ENCODE results near the gene RPL18.

The RPL18 gene

GRCh38 chr19:48654299-48655059, 35.5 kb upstream of the RPL18 start:
- Histone ChIP-seq H3K36me3 (ENCODE audit: control insufficient read depth, insufficient read depth, low read length) (no peaks in the 10 kb centered on the region), H3K9ac (ENCODE audit: low read length) (no peak overlapping the region)

GRCh38 chr19:48651683-48652048, 32.7 kb upstream of the RPL18 start:
- no peaks in the 10 kb centered on the region for H3K27me3 ChIP-seq (ENCODE audit: control insufficient read depth, insufficient read depth, low read length)
- no peak overlapping the region for H3K4me3 ChIP-seq (ENCODE audit: low read length)
- H3K9ac ChIP-seq (ENCODE audit: low read length) = no peak overlapping the region
- H3K9me3 ChIP-seq (ENCODE audit: control insufficient read depth, low read length) = no peaks in the 10 kb centered on the region
- no peaks in the 10 kb centered on the region for H3K36me3 ChIP-seq (ENCODE audit: control insufficient read depth, insufficient read depth, low read length)
- no peaks in the 10 kb centered on the region for H3K4me1 ChIP-seq (ENCODE audit: control insufficient read depth, insufficient read depth, low read length)

More at GRCh38 chr19:48654299-48655059, 35.5 kb upstream of the RPL18 start:
- Histone ChIP-seq H3K4me3 (ENCODE audit: low read length) (no peak overlapping the region), H3K9me3 (ENCODE audit: control insufficient read depth, low read length) (no peaks in the 10 kb centered on the region), H3K27me3 (ENCODE audit: control insufficient read depth, insufficient read depth, low read length) (no peaks in the 10 kb centered on the region), H3K4me1 (ENCODE audit: control insufficient read depth, insufficient read depth, low read length) (no peaks in the 10 kb centered on the region)

GRCh38 chr19:48650974-48651682, 32.1 kb upstream of the RPL18 start:
- Histone ChIP-seq H3K4me3 (ENCODE audit: low read length) (no peak overlapping the region), H3K9ac (ENCODE audit: low read length) (no peak overlapping the region), H3K36me3 (ENCODE audit: control insufficient read depth, insufficient read depth, low read length) (no peaks in the 10 kb centered on the region), H3K9me3 (ENCODE audit: control insufficient read depth, low read length) (no peaks in the 10 kb centered on the region), H3K27me3 (ENCODE audit: control insufficient read depth, insufficient read depth, low read length) (no peaks in the 10 kb centered on the region), H3K4me1 (ENCODE audit: control insufficient read depth, insufficient read depth, low read length) (peaks cover 4% of the 10 kb centered on the region)

DNA sequence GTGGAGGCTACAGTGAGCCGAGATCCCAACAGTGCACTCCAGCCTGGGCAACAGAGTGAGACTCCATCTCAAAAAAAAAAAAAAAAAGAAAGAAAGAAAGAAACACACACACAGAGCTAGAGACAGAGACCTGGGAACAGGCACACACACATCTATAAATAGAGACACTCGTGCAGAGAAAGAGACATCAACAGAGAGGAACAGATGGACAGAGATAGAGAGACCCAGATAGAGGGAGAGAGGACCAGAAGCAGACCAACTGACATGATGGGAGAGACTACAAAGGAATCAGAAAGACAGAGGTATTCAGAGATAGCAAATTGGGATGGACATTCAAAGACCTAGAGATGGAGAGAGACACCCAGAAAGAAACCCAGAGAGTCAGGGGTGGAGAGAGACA, 29.2 kb upstream of the RPL18 start:
- Histone ChIP-seq H3K27me3 (ENCODE audit: control insufficient read depth, insufficient read depth, low read length) (no peaks in the 10 kb centered on the region), H3K9ac (ENCODE audit: low read length) (no peak overlapping the region), H3K36me3 (ENCODE audit: control insufficient read depth, insufficient read depth, low read length) (no peaks in the 10 kb centered on the region), H3K4me3 (ENCODE audit: low read length) (no peak overlapping the region), H3K9me3 (ENCODE audit: control insufficient read depth, low read length) (no peaks in the 10 kb centered on the region), H3K4me1 (ENCODE audit: control insufficient read depth, insufficient read depth, low read length) (peaks cover 24% of the 10 kb centered on the region)

GRCh38 chr19:48646722-48647216, 27.8 kb upstream of the RPL18 start:
- H3K9me3 ChIP-seq (ENCODE audit: control insufficient read depth, low read length) = no peaks in the 10 kb centered on the region
- peaks cover 24% of the 10 kb centered on the region for H3K4me1 ChIP-seq (ENCODE audit: control insufficient read depth, insufficient read depth, low read length)
- no peaks in the 10 kb centered on the region for H3K27me3 ChIP-seq (ENCODE audit: control insufficient read depth, insufficient read depth, low read length)
- H3K4me3 ChIP-seq (ENCODE audit: low read length) = peak overlapping the region; percentile 42
- H3K36me3 ChIP-seq (ENCODE audit: control insufficient read depth, insufficient read depth, low read length) = no peaks in the 10 kb centered on the region
- no peak overlapping the region for H3K9ac ChIP-seq (ENCODE audit: low read length)

DNA sequence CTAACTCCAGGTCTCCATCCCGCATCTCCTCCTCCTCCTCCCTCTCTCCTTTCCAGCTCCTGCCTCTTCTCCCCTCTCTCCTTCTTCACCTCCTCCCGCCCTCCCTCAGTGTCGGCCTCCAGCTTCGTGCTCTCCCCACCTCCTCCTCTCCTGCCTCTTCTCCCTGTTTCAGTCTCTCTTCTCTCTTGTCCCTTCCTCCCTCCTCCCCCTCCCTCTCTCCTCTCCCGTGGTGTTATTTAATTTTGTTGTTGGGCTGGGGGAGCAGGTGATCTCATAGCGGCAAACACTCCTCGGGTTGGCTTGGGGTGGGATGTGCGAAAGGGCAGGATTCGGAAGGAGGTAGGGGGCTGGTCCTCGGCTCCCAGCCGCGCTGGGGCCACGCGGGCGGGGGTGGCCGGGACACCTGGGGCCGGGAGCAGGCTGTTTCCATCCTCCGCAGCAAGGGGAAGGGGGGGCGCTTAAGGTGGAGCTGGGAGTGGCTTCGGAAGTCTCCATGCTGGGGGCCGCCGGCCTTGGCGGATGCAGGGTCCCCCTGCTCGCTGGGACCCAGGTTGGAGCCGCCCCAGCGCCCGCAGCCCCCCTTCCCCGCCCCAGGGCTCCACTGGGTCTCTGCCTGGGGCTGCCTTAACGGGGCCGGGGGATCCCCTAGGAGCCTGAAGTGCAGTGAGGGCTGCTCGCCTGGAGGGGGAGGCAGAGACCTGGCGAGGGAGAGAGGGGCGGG, 27.2 kb upstream of the RPL18 start, which contains the start of gene CA11:
Gene CA11 (minus strand): TSS at position 187 of the 721 bp plus-strand sequence. CDS start 555 bp downstream, outside the sequence.
- peak within 1 kb of the TSS; percentile 71 for H3K9ac ChIP-seq (ENCODE audit: low read length)
- no peaks in the 10 kb centered on the region for H3K27me3 ChIP-seq (ENCODE audit: control insufficient read depth, insufficient read depth, low read length)
- H3K9me3 ChIP-seq (ENCODE audit: control insufficient read depth, low read length) = no peaks in the 10 kb centered on the region
- peaks cover 24% of the 10 kb centered on the region for H3K4me1 ChIP-seq (ENCODE audit: control insufficient read depth, insufficient read depth, low read length)
- no peaks in the 10 kb centered on the region for H3K36me3 ChIP-seq (ENCODE audit: control insufficient read depth, insufficient read depth, low read length)
- H3K4me3 ChIP-seq (ENCODE audit: low read length) = peak within 1 kb of the TSS; percentile 74

GRCh38 chr19:48645620-48646000, 26.6 kb upstream of the RPL18 start:
- peak overlapping the region; percentile 74 for H3K4me3 ChIP-seq (ENCODE audit: low read length)

DNA sequence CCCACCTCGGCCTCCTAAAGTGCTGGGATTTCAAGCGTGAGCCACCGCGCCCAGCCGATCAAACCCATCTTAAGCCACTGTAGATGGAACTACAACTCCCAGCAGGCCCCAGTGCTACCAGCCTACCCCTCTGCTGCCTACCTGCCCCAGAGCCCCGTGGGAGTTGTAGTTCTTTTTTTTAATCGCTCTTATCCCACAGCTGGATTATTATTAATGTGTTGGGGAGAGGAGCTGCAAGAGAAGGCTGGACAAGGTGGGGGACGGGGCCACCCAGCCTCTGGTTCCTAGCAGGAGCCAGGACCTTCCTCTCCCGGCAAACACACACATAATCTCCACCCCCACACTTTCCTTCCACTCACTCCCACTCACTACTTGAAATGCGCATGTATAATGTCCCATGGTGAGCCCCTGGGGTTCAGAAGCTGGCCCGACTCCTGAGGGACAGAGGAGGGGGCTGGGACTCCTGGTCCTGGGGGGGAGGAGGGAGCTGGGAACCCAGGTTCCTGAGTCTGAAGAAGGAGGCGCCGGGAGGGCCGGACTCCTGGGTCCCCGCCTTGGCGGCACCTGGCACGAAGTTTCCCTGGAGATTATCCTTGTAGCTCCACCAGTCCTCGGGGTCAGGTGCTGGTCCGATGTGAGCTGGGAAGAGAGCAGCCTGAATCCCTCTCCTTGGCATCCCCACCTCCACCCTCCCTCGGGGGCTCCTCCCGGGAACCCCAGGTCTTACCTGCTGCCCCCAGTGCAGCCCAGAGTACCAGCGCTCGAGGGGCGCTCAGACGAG, 26.1 kb upstream of the RPL18 start:
- Histone ChIP-seq H3K4me3 (ENCODE audit: low read length) (peak overlapping the region; percentile 74), H3K9me3 (ENCODE audit: control insufficient read depth, low read length) (no peaks in the 10 kb centered on the region), H3K36me3 (ENCODE audit: control insufficient read depth, insufficient read depth, low read length) (no peaks in the 10 kb centered on the region), H3K4me1 (ENCODE audit: control insufficient read depth, insufficient read depth, low read length) (peaks cover 24% of the 10 kb centered on the region), H3K9ac (ENCODE audit: low read length) (peak overlapping the region; percentile 71), H3K27me3 (ENCODE audit: control insufficient read depth, insufficient read depth, low read length) (no peaks in the 10 kb centered on the region)

More at GRCh38 chr19:48645620-48646000, 26.6 kb upstream of the RPL18 start:
- peak overlapping the region; percentile 71 for H3K9ac ChIP-seq (ENCODE audit: low read length)
- no peaks in the 10 kb centered on the region for H3K9me3 ChIP-seq (ENCODE audit: control insufficient read depth, low read length)
- peaks cover 24% of the 10 kb centered on the region for H3K4me1 ChIP-seq (ENCODE audit: control insufficient read depth, insufficient read depth, low read length)
- no peaks in the 10 kb centered on the region for H3K27me3 ChIP-seq (ENCODE audit: control insufficient read depth, insufficient read depth, low read length)
- no peaks in the 10 kb centered on the region for H3K36me3 ChIP-seq (ENCODE audit: control insufficient read depth, insufficient read depth, low read length)

DNA sequence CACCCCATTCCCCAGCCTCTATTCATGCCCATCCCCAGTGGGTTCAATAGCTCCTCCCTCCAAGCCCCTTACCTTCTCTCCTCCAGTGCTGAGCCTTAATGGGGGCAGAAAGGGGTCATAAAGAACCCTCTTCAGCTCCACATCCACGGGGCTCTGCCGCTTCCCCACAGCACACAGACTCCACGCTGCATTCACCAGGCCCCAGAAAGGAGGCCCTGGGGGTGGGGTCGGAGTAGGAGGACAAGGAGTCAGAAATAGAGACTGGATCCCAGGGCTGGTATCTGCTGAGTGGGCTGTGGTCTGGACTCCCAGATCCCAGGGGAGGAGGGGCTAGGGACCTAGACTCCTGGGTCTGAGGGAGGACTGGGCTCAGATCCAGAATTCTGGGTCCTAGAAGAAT, 25.4 kb upstream of the RPL18 start:
- Histone ChIP-seq H3K9me3 (ENCODE audit: control insufficient read depth, low read length) (no peaks in the 10 kb centered on the region), H3K4me1 (ENCODE audit: control insufficient read depth, insufficient read depth, low read length) (peaks cover 30% of the 10 kb centered on the region), H3K4me3 (ENCODE audit: low read length) (peak overlapping the region; percentile 74), H3K36me3 (ENCODE audit: control insufficient read depth, insufficient read depth, low read length) (no peaks in the 10 kb centered on the region), H3K27me3 (ENCODE audit: control insufficient read depth, insufficient read depth, low read length) (no peaks in the 10 kb centered on the region), H3K9ac (ENCODE audit: low read length) (peak overlapping the region; percentile 71)

DNA sequence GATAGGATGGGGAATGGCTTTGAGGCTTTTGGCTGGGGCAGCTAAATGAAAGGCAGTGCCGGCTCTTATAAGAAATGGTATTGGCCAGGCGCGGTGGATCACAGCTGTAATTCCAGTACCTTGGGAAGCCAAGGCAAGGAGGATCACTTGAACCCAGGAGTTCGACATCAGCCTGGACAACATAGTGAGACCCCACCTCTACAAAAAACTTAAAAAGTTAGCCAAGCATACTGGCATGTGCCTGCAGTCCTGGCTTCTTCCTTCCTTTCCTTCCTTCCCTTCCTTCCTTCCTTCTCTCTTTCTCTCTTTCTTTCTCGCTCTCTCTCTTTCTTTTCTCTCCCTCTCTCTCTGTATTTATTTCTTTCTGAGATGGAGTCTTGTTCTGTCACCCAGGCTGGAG, 23.9 kb upstream of the RPL18 start:
- H3K9me3 ChIP-seq (ENCODE audit: control insufficient read depth, low read length) = no peaks in the 10 kb centered on the region
- peaks cover 40% of the 10 kb centered on the region for H3K4me1 ChIP-seq (ENCODE audit: control insufficient read depth, insufficient read depth, low read length)
- H3K9ac ChIP-seq (ENCODE audit: low read length) = no peak overlapping the region
- no peaks in the 10 kb centered on the region for H3K36me3 ChIP-seq (ENCODE audit: control insufficient read depth, insufficient read depth, low read length)
- no peak overlapping the region for H3K4me3 ChIP-seq (ENCODE audit: low read length)
- H3K27me3 ChIP-seq (ENCODE audit: control insufficient read depth, insufficient read depth, low read length) = no peaks in the 10 kb centered on the region

DNA sequence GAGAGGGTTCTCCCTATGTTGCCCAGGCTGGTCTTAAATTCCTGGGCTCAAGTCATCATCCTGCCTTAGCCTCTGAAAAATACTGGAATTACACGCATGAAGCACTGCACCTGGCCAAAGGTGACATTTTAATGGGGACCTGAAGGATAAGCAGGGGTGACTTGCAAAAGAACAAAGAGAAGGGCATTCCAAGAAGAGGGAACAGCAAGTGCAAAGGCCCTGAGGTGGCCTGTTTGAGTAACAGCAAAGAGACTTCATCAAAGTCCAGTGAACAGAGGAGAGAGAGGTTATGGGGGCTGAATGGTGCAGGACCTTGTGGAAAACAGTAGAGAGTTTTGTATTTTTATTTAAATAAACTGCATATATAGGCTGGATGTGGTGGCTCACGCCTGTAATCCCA, 22.9 kb upstream of the RPL18 start:
- Histone ChIP-seq H3K9ac (ENCODE audit: low read length) (no peak overlapping the region), H3K36me3 (ENCODE audit: control insufficient read depth, insufficient read depth, low read length) (no peaks in the 10 kb centered on the region), H3K9me3 (ENCODE audit: control insufficient read depth, low read length) (no peaks in the 10 kb centered on the region), H3K27me3 (ENCODE audit: control insufficient read depth, insufficient read depth, low read length) (no peaks in the 10 kb centered on the region), H3K4me3 (ENCODE audit: low read length) (no peak overlapping the region), H3K4me1 (ENCODE audit: control insufficient read depth, insufficient read depth, low read length) (peaks cover 40% of the 10 kb centered on the region)

Measured in mucosa of stomach (tissue), 1 donor.